Measurements from ENCODE around the gene DKK3. TPM values are rescaled to one million over a fixed set of nuclear protein-coding genes. Genes with fewer than 3 reads are reported as not detected.
A peak's percentile ranks its signal among the peaks of the same experiment; 100 is the strongest.

Gene DKK3
- total RNA-seq, 6 experiments from 2014 or later = 3.0 to 16.9 (median 5.5) TPM

- no peak overlapping the region for H3K4me3 ChIP-seq
- H3K9me3 ChIP-seq = no peaks in the 10 kb centered on the region
- TF ChIP-seq CTCF (IDR thresholded peaks at IDR 0.05) = no peak
- no peak for TF ChIP-seq POLR2A (IDR thresholded peaks at IDR 0.05)
- ATAC-seq (no peak), DNase-seq (no peak)
- no peaks in the 10 kb centered on the region for H3K27me3 ChIP-seq
- intact Hi-C loops (cut with DNase I) = no loop called here
- WGBS (ENCODE audit: insufficient coverage, low coverage, low lambda C conversion rate, missing lambda C conversion rate) = 54% methylated on average over 3 of the region's 3 CpGs
- H3K27ac ChIP-seq = no peak overlapping the region
- H3K4me1 ChIP-seq = peaks cover 0 to 2% (median 0%) of the 10 kb centered on the region in 4 donors
- H3K36me3 ChIP-seq = no peaks in the 10 kb centered on the region
Observed at GRCh38 chr11:12013781-12014180, 5.4 kb upstream of the DKK3 start.

- 63% methylated on average over 9 of the region's 15 CpGs for WGBS (ENCODE audit: insufficient coverage, low coverage, low lambda C conversion rate, missing lambda C conversion rate)
- ATAC-seq (no peak), DNase-seq (no peak)
- H3K27ac ChIP-seq = no peak overlapping the region
- no peak overlapping the region for H3K4me3 ChIP-seq
- peaks cover 0 to 6% of the 10 kb centered on the region in 2 donors for H3K27me3 ChIP-seq
- H3K4me1 ChIP-seq = peaks cover 0 to 10% (median 0%) of the 10 kb centered on the region in 4 donors
- no peaks in the 10 kb centered on the region for H3K36me3 ChIP-seq
- no peaks in the 10 kb centered on the region for H3K9me3 ChIP-seq
- TF ChIP-seq POLR2A (IDR thresholded peaks at IDR 0.05) (no peak), CTCF (IDR thresholded peaks at IDR 0.05) (no peak)
- intact Hi-C loops (cut with DNase I) = no loop called here
Observed at GRCh38 chr11:12009617-12010321, 1.3 kb upstream of the DKK3 start.

GRCh38 chr11:12008790-12009616 is 577 bp upstream of the DKK3 start:
- DNase-seq (no peak), ATAC-seq (peak; percentile 28 to 55 (median 36))
- Histone ChIP-seq H3K4me1 (peaks cover 0 to 10% (median 0%) of the 10 kb centered on the region in 4 donors), H3K27ac (no peak overlapping the region), H3K36me3 (no peaks in the 10 kb centered on the region), H3K9me3 (no peaks in the 10 kb centered on the region), H3K27me3 (peaks cover 0 to 6% of the 10 kb centered on the region in 2 donors), H3K4me3 (peak overlapping the region; percentile 23 to 38 (median 28))
- WGBS (ENCODE audit: insufficient coverage, low coverage, low lambda C conversion rate, missing lambda C conversion rate) = 17% methylated on average over 8 of the region's 76 CpGs
- intact Hi-C loops (cut with DNase I) = no loop called here
- no peak for TF ChIP-seq POLR2A (IDR thresholded peaks at IDR 0.05)
- no peak for TF ChIP-seq CTCF (IDR thresholded peaks at IDR 0.05)

- ATAC-seq (no peak), DNase-seq (no peak)
- no CpG with 5 or more reads among the region's 5 CpGs for WGBS (ENCODE audit: insufficient coverage, low coverage, low lambda C conversion rate, missing lambda C conversion rate)
- no peak overlapping the region for H3K27ac ChIP-seq
- H3K27me3 ChIP-seq = peaks cover 0 to 6% of the 10 kb centered on the region in 2 donors
- TF ChIP-seq CTCF (IDR thresholded peaks at IDR 0.05) (no peak), POLR2A (IDR thresholded peaks at IDR 0.05) (no peak)
- intact Hi-C loops (cut with DNase I) = no loop called here
- peaks cover 0 to 10% (median 0%) of the 10 kb centered on the region in 4 donors for H3K4me1 ChIP-seq
- H3K4me3 ChIP-seq = no peak overlapping the region
- no peaks in the 10 kb centered on the region for H3K9me3 ChIP-seq
- H3K36me3 ChIP-seq = no peaks in the 10 kb centered on the region
Observed at GRCh38 chr11:12007230-12007593, 1.2 kb downstream of the DKK3 start.

Measured in right lobe of liver (tissue), 6 donors.